Activated CD4-positive, alpha-beta T cell treated with anti-CD3 and anti-CD28 coated beads, Interleukin-2, amount 10 ng/mL, durations not matched to agents 24 days and 14 days (primary cell): ENCODE measurements around the gene LIM2. TPM values are rescaled to one million over a fixed set of nuclear protein-coding genes. Genes with fewer than 3 reads are reported as not detected.
"Not testable (repeated sequence)": the region's sequence is repeated elsewhere in the genome, so short reads cannot be mapped to it uniquely, and the experiment has no call there.

ENCODE experiments used
- DNase-seq: peaks from one replicate; pipeline ENCODE4 v3.0.0; 2022
- H3K27ac Mint-ChIP-seq: one replicate; pipeline ENCODE4 v1.8.0; 2022; ENCODE audit warnings: mild to moderate bottlenecking, mixed read lengths
- H3K27me3 Mint-ChIP-seq: one replicate; pipeline ENCODE4 v1.8.0; 2022; ENCODE audit warnings: mixed read lengths
- H3K36me3 Mint-ChIP-seq: one replicate; pipeline ENCODE4 v1.8.0; 2022; ENCODE audit warnings: low read depth, mild to moderate bottlenecking, mixed read lengths
- H3K4me1 Mint-ChIP-seq: one replicate; pipeline ENCODE4 v1.8.0; 2021; ENCODE audit warnings: mixed read lengths
- H3K4me3 Mint-ChIP-seq: one replicate; pipeline ENCODE4 v1.8.0; 2022; ENCODE audit warnings: mild to moderate bottlenecking, moderate library complexity, mixed read lengths
- H3K9me3 Mint-ChIP-seq: one replicate; pipeline ENCODE4 v1.8.0; 2021; ENCODE audit warnings: mixed read lengths
- intact Hi-C: fragments of 100-400 bp; cut with micrococcal nuclease; formaldehyde crosslinking; loops from one replicate; pipeline ENCODE4 v1.15.1; 2023
- total RNA-seq: library from RNA; stranded (reverse); gene quantifications from 2 replicates; pipeline ENCODE4 v1.2.3, GENCODE V29; 2022

The LIM2 gene
- total RNA-seq, 1 donor from 2014 or later: not detected

DNA sequence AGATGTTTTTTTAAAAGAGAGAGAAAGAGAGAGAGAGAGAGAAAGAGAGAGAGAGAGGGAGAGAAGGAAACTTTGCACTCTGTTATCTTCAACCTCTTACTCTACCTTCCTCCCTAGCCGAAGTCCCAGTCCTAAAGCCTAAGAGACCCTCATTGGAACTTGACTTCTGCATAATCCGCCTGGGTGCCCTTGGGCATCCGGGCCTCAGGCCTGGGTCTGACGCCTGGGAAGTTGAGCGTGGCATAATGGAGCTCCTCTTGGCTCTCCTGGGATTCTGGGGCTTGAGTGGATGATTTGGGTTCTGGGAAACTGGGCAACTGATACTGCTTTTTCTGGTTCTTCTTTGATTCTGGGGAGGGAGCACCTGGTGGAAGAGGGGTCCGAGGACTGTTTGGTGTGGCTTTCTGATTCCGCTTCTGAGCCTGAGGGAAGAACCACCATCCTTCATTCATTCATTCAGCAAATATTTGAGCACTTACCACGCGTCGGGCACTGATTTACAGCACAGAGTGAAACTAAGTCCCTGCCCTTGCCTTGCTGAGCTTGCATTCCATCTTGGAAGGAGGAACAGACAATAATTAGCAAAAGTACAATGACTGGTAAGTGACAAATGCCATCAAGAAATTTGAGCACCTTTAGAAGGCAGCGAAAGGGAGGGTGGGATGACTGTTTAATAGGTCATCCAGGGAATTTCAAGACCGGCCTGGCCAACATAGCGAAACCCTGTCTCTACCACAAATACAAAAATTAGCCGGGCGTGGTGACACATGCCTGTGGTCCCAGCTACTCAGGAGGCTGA lies 23.4 kb upstream of the LIM2 start:
- Mint-ChIP-seq H3K27ac (peak overlapping the region; percentile 56), H3K27me3 (no peaks in the 10 kb centered on the region), H3K9me3 (no peaks in the 10 kb centered on the region), H3K4me1 (peaks cover 7% of the 10 kb centered on the region), H3K4me3 (no peak overlapping the region), H3K36me3 (no peaks in the 10 kb centered on the region)
- intact Hi-C loops: no loop called here
- DNase-seq: no peak

DNA sequence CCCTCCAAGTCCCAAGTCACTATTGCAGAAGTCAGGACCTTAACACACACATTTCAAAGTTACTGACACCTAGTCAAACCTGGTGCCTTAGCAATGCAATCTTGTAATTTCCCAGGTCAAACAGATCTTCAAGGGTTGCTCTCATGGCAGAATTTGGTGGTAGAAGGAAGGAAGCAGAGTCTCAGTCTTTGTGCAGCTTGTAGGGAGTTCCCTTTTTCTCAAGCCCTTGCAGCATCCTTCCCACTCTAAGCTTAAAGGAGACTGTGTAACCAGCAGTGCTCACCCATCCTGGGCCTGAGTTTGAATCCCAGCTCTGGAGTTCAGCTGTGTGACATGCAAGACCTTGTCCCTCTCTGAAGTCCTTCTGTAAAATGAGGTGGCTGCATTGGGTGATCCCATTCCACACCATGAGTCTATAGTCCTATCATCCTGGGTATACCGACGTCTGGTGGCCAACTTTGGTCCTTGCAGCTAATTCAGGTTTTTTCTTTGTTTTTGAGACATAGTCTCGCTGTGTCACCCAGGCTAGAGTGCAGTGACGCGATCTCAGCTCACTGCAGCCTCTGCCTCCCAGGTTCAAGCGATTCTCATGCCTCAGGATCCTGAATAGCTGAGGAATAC lies 19.8 kb upstream of the LIM2 start:
- H3K27ac Mint-ChIP-seq: no peak overlapping the region
- H3K9me3 Mint-ChIP-seq: no peaks in the 10 kb centered on the region
- DNase-seq: peak; percentile 79
- intact Hi-C loops: loop anchor here (1.0 kb wide), 1 partner anchor 68 kb away; no protein-coding TSS in a partner anchor
- no peaks in the 10 kb centered on the region for H3K36me3 Mint-ChIP-seq
- H3K4me3 Mint-ChIP-seq: no peak overlapping the region
- peaks cover 7% of the 10 kb centered on the region for H3K4me1 Mint-ChIP-seq
- H3K27me3 Mint-ChIP-seq: no peaks in the 10 kb centered on the region

DNA sequence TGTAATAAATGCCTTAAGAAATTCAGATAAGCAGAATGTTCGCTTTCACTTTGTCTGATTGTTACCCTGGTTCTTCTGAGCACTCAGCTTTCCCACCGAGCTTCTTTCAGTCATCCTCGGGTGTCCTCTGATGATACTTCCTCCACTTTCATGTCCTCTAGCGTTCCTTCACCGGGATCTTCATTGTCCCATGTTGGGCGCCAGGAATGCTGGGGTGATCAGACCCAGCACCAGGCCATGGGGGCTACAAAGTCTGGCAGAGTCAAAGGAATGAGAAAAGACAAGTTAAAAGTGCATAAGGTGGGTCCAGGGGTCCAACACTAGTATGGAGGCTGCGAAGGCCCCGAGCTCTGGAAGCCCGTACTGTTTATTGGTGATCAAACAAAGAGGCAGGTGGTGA lies 14.3 kb upstream of the LIM2 start:
- H3K9me3 Mint-ChIP-seq: no peaks in the 10 kb centered on the region
- H3K27ac Mint-ChIP-seq: no peak overlapping the region
- no peak overlapping the region for H3K4me3 Mint-ChIP-seq
- peaks cover 2% of the 10 kb centered on the region for H3K36me3 Mint-ChIP-seq
- H3K4me1 Mint-ChIP-seq: peaks cover 11% of the 10 kb centered on the region
- DNase-seq: no peak
- intact Hi-C loops: no loop called here
- H3K27me3 Mint-ChIP-seq: no peaks in the 10 kb centered on the region

DNA sequence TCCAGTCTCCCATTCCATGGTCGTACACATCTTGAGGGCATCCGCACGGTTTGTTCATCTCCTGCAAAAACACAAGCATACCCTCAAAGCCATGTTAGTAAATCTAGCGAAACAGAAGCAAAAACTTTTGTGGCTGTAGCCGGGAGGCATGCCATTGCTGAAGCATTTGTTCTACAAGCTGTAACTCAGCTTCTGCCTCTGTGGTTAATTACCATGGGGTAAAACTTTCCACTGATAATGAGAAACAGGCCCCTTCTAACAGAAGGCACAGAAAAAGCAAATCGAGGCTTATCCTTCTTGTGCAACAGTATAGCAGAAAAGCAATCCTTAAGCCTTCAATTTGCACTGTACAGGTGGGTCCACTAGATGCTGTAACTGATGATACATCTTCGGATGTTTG lies 12.2 kb upstream of the LIM2 start:
- H3K36me3 Mint-ChIP-seq, H3K4me3 Mint-ChIP-seq, H3K9me3 Mint-ChIP-seq, H3K27ac Mint-ChIP-seq, H3K27me3 Mint-ChIP-seq, DNase-seq: not testable (repeated sequence)
- intact Hi-C loops: loop anchor here (2.0 to 10.0 kb wide), 2 partner anchors 145 to 257 kb away; partner anchors contain the start of gene SIGLECL1
- H3K4me1 Mint-ChIP-seq: peaks cover 22% of the 10 kb centered on the region

DNA sequence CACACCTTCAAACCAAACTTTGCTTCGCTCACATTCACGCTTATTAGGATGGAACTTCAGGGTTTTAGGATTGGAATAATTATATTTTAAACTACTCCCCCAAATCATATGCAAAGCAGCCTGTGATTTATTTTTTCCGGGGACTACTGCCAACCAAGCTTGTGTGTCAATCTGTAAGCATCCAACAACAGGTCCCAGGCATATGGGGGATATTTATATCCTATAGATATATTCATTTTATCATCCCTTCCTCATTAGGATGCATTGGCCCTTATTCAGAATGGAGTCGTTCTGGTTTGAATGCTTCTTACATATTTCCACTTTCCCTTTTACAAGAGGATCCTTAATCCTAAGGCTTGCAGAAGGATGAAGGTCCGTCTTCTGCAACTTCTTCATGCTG lies 11.5 kb upstream of the LIM2 start:
- no peak for DNase-seq
- H3K9me3 Mint-ChIP-seq: no peaks in the 10 kb centered on the region
- no peak overlapping the region for H3K27ac Mint-ChIP-seq
- H3K36me3 Mint-ChIP-seq: peaks cover 4% of the 10 kb centered on the region
- peaks cover 28% of the 10 kb centered on the region for H3K4me1 Mint-ChIP-seq
- intact Hi-C loops: loop anchor here (2.0 to 10.0 kb wide), 2 partner anchors 144 to 258 kb away; partner anchors contain the start of gene SIGLECL1
- H3K4me3 Mint-ChIP-seq: no peak overlapping the region
- H3K27me3 Mint-ChIP-seq: no peaks in the 10 kb centered on the region

DNA sequence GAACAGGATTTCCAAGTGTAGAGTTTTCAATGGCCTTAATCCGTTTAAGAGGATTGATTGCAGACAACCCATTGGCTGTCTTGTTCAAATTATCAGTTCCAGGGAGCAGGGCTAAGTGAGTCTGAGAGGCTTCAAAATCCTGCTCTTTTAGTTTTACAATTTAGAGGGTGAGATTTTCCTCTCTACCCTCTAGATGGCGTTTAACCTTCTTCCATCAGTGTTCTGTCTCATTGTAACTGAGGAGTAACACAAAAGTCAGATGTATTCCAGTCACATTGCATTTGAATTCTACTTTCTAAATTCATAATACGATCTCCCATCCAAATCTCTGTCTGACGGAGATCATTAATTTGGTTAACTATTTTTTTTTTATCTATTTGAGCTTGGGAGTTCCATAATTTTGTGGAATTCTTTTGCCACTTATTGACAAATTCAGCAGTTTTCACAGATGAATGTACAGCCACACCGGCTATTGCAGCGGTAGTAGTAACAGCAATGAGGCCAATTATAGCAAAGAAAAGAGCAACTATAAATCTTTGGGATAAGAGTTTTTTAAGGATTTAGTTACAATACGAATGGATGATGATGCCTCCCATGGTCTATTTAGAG lies 10.4 kb upstream of the LIM2 start:
- Mint-ChIP-seq H3K36me3 (peaks cover 4% of the 10 kb centered on the region), H3K4me1 (peaks cover 34% of the 10 kb centered on the region), H3K27ac (no peak overlapping the region), H3K9me3 (no peaks in the 10 kb centered on the region), H3K4me3 (no peak overlapping the region), H3K27me3 (no peaks in the 10 kb centered on the region)
- no peak for DNase-seq
- intact Hi-C loops: loop anchor here (2.0 to 10.0 kb wide), 2 partner anchors 143 to 259 kb away; partner anchors contain the start of gene SIGLECL1

DNA sequence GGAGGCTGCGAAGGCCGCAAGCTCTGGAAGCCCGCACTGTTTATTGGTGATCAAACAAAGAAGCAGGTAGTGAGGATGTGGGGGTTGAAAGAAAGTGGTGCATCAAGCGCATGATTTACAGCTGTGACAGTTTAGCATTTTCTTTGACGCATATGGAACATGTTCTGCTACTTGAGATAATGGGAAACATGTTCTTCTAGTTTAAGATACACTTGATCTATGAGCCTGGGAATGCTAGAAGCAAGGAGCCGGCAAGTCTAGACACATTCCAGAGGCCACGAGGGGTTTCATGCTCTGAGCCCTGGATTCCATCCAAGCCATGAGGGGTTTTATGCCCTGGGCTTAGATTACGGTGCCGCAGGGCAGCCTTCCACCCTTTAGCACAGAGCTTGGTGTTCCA lies 9.7 kb upstream of the LIM2 start:
- intact Hi-C loops: loop anchor here (10.0 kb wide), 1 partner anchor 143 kb away; the partner anchor contains the start of gene SIGLECL1
- DNase-seq, H3K36me3 Mint-ChIP-seq, H3K27ac Mint-ChIP-seq, H3K27me3 Mint-ChIP-seq, H3K9me3 Mint-ChIP-seq, H3K4me3 Mint-ChIP-seq: not testable (repeated sequence)
- peaks cover 41% of the 10 kb centered on the region for H3K4me1 Mint-ChIP-seq

DNA sequence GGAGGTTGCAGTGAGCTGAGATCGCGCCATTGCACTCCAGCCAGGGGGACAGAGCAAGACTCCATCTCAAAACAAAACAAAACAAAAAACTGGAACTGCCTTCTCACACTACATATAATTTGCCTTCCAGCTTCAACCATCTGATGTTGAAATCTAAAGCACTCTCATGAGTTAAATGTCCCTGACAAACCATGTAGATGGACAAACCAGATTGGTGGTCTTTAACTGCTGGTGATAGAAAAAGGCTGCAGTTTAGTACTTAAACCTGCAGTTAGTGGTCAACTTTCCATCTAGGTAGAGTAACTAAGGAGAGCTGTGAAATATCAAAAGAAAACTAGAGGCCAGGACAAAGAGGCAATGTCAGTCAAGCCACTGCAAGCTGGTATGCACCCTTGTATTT lies 8.4 kb upstream of the LIM2 start:
- Mint-ChIP-seq H3K4me3 (no peak overlapping the region), H3K4me1 (peaks cover 45% of the 10 kb centered on the region), H3K27me3 (no peaks in the 10 kb centered on the region), H3K9me3 (no peaks in the 10 kb centered on the region), H3K27ac (peak overlapping the region; percentile 96), H3K36me3 (peaks cover 4% of the 10 kb centered on the region)
- no peak for DNase-seq
- intact Hi-C loops: loop anchor here (10.0 kb wide), 1 partner anchor 141 kb away; the partner anchor contains the start of gene SIGLECL1

DNA sequence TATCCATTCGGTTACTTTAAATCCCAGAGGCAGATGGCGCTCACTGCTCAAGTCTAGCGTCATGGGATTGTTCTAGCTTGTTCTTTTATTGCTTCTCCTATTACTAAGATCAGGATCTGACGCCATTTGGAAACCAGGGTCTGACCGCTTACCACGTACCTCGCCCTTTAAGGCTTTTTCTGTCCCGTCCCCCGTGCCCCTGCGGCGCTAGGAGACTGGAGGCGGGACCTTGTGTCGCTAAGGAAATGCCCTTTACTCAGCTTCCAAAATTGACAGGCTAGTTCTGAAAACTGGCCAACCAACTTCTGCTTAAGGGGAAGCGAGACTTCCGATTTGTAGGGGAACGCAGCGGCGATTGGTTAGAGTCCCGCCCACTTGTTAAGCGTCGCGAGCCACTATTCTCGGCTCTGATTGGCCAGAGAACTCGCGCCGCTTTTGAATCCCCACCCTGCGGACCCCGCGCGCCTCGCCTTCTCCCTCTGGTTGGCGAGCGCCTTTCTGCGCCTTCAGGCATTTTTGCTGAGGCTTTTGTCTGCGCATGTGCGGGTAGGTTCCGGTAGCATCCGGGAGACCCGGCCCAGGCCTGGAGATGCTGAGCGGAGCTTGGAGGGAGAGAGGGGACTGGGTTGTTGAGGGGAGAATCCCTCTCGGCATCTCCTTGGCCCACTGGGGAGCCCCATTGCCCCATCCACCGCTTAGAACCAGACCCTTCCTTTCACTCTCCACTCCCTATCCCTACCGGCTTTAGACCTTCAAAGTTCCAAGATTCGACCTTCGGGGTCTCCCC lies 6.5 kb upstream of the LIM2 start:
- peaks cover 52% of the 10 kb centered on the region for H3K4me1 Mint-ChIP-seq
- no peaks in the 10 kb centered on the region for H3K27me3 Mint-ChIP-seq
- DNase-seq: peak; percentile 98
- peaks cover 2% of the 10 kb centered on the region for H3K36me3 Mint-ChIP-seq
- peak overlapping the region; percentile 96 for H3K27ac Mint-ChIP-seq
- H3K9me3 Mint-ChIP-seq: no peaks in the 10 kb centered on the region
- intact Hi-C loops: loop anchor here (1.0 to 10.0 kb wide), 9 partner anchors 18 to 285 kb away; partner anchors contain the start of genes CTU1, NKG7 and SIGLECL1
- H3K4me3 Mint-ChIP-seq: peak overlapping the region; percentile 94

DNA sequence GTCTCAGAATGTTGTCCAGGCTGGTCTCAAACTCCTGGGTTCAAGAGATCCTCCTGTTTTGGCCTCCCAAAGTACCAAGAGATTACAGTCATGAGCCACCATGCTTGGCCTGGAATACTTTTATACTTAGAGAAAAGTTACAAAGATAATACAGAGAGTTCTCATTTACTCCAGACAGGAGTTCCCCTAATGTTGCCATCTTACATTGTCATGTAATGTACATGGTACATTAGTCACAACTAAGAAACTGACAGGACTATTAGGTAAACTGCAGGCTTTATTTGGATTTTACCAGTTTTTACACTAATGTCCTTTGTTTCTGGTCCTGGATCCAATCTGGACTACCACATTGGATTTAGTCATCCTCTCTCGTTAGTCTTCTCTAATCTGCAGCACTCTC lies 4.9 kb upstream of the LIM2 start:
- Mint-ChIP-seq H3K4me3 (peak overlapping the region; percentile 75), H3K27me3 (no peaks in the 10 kb centered on the region), H3K4me1 (peaks cover 51% of the 10 kb centered on the region), H3K9me3 (no peaks in the 10 kb centered on the region), H3K36me3 (peaks cover 2% of the 10 kb centered on the region), H3K27ac (peak overlapping the region; percentile 87)
- DNase-seq: no peak
- intact Hi-C loops: loop anchor here (10.0 kb wide), 1 partner anchor 138 kb away; the partner anchor contains the start of gene SIGLECL1

DNA sequence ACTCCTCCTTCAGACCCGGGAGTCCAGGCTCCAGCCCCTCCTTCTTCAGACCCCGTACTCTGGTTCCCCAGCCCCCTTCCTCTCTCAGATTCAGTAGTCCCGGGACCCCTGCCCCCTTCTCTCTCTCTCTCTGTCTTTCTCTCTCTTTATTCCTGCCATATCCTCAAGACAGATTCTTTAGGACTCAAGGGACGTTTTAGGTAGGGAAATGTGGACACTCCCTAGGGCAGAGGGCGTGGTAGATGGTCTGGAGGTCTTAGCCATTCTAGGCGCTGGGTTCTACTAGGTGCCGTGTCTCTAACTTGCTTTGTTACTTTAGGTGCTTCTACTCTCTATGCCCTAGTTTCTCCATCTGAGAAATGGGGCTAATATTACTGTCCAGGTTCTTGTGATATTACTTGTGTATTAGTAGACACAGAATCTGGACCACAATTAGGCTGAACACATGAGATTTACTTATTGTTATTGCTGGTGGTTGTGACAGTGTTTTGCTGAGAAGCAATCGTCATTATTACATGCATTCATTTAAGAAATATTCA lies 3.4 kb upstream of the LIM2 start:
- Mint-ChIP-seq H3K4me3 (peak overlapping the region; percentile 67), H3K9me3 (no peaks in the 10 kb centered on the region), H3K27me3 (no peaks in the 10 kb centered on the region), H3K36me3 (peaks cover 2% of the 10 kb centered on the region), H3K4me1 (peaks cover 44% of the 10 kb centered on the region), H3K27ac (peak overlapping the region; percentile 89)
- no peak for DNase-seq
- intact Hi-C loops: loop anchor here (10.0 kb wide), 1 partner anchor 136 kb away; the partner anchor contains the start of gene SIGLECL1

DNA sequence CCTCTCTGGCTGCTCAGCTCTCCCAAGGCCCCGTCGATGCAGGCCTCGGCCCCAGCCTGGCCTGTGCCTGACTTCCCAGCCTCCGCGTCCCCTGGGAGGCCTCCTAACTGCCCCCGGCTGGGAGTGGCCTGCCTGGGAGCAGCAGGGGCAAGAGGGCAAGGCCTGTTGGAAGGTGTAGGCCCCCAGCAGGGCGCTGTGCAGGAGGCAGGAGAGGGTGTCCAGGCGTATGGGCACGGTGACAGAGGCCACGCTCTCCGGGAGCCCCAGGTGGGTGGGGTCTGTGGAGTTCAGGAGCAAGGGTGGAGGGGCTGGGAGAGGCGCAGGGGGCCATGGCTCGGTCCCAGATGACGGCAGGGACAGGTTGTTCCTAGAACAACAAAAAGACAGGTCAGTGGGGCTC lies 1.4 kb upstream of the LIM2 start:
- DNase-seq: no peak
- intact Hi-C loops: no loop called here
- H3K27me3 Mint-ChIP-seq: no peaks in the 10 kb centered on the region
- peaks cover 29% of the 10 kb centered on the region for H3K4me1 Mint-ChIP-seq
- no peak overlapping the region for H3K4me3 Mint-ChIP-seq
- H3K27ac Mint-ChIP-seq: no peak overlapping the region
- H3K9me3 Mint-ChIP-seq: no peaks in the 10 kb centered on the region
- no peaks in the 10 kb centered on the region for H3K36me3 Mint-ChIP-seq

DNA sequence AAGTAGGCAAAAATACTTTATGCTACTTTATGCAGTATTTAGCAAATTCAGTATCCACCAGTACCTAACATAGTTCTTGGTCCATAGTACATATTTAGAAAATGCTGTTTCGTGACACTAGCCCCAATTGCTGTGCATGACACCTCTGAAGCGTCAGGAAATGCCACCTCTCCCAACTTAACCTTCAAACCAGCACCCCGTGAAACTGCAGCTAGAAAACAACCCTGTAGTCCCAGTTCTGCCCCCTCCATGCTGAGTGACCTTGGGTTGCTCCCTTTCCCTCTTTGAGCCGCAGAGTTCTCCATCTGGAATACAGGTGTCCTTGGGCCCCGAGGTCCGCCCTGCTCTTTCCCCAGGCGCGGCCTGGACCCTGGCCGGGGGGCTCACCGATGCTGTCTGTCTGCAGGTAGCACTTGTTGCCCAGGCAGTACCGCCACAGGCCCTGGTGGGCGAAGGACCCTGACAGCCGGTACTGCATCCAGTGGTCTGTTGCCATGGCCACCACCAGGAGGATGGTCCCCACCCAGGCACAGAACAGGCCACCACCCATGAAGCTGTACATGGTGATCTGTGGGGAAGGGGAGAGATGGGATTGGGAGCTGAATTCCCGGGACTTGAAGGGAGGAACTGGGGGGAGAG lies 773 bp downstream of the LIM2 start:
- Mint-ChIP-seq H3K36me3 (no peaks in the 10 kb centered on the region), H3K4me1 (peaks cover 19% of the 10 kb centered on the region), H3K4me3 (no peak overlapping the region), H3K27ac (no peak overlapping the region), H3K27me3 (no peaks in the 10 kb centered on the region), H3K9me3 (no peaks in the 10 kb centered on the region)
- DNase-seq: no peak
- intact Hi-C loops: no loop called here
